HEK293 (cell line): ENCODE data around the gene LAMA2.

Experiments
- CTCF ChIA-PET: fragments of 350-600 bp; formaldehyde crosslinking; extraction: SDS; loops from one replicate; lab custom pipeline; 2021; ENCODE audit warnings: antibody characterized with exemption; lab: Yijun Ruan, JAX
- POLR2A ChIA-PET: fragments of 300-600 bp; formaldehyde crosslinking; extraction: SDS; loops from one replicate; lab custom pipeline; 2020; ENCODE audit warnings: antibody characterized with exemption, inconsistent platforms; lab: Yijun Ruan, JAX
- H3K27ac ChIP-seq: fragments of 200-500 bp; sonication (Bioruptor generic); 2 replicates; pipeline ENCODE4 v1.5.1; 2014; ENCODE audit warnings: low read depth, low read length, control low read depth, inconsistent platforms; ENCODE audit errors: extremely low read depth
- H3K36me3 ChIP-seq, 2 experiments: fragments of 200-500 bp in 1 of 2; sonication (Bioruptor generic) in 1 of 2; 1 replicate in 1 of 2; 2 replicates in 1 of 2; pipeline ENCODE4 v1.5.1; 2014 to 2017; ENCODE audit warnings: inconsistent platforms in 2 of 2, low read length in 2 of 2; ENCODE audit not compliant: control insufficient read depth in 2 of 2, insufficient read depth in 1 of 2
- H3K4me1 ChIP-seq: fragments of 200-500 bp; sonication (Bioruptor generic); 2 replicates; pipeline ENCODE4 v1.5.1; 2014; ENCODE audit warnings: mild to moderate bottlenecking, low read length, inconsistent platforms; ENCODE audit not compliant: control insufficient read depth, insufficient read depth
- H3K4me3 ChIP-seq: 2 replicates; pipeline ENCODE4 v1.5.1; 2011; ENCODE audit warnings: low read depth, mild to moderate bottlenecking, control low read depth, low read length, moderate library complexity
- H3K9me3 ChIP-seq: fragments of 200-500 bp; sonication (Bioruptor generic); 2 replicates; pipeline ENCODE4 v1.5.1; 2014; ENCODE audit warnings: low read depth, low read length, inconsistent platforms; ENCODE audit not compliant: control insufficient read depth, insufficient read depth
- GLIS2 ChIP-seq: fragments of 450-650 bp; formaldehyde crosslinking; IDR thresholded peaks from 2 replicates; pipeline ENCODE4 v1.5.1; 2016; ENCODE audit warnings: missing biosample characterization, missing genetic modification characterization
- SALL2 ChIP-seq: fragments of 450-650 bp; formaldehyde crosslinking; IDR thresholded peaks from 2 replicates; pipeline ENCODE4 v1.5.0; 2017; ENCODE audit warnings: missing biosample characterization, mild to moderate bottlenecking, missing genetic modification characterization, borderline replicate concordance
- SETDB1 ChIP-seq: IDR thresholded peaks from one replicate; pipeline ENCODE4 v1.6.1; 2017; ENCODE audit warnings: mild to moderate bottlenecking, low read length, moderate library complexity, mixed read lengths; ENCODE audit not compliant: insufficient read length
- ZFP37 ChIP-seq: fragments of 450-650 bp; formaldehyde crosslinking; IDR thresholded peaks from 2 replicates; pipeline ENCODE4 v1.5.1; 2016; ENCODE audit warnings: missing biosample characterization, missing genetic modification characterization
- ZNF10 ChIP-seq: fragments of 450-650 bp; formaldehyde crosslinking; IDR thresholded peaks from 2 replicates; pipeline ENCODE4 v1.5.1; 2017; ENCODE audit warnings: missing biosample characterization, missing genetic modification characterization
- ZNF211 ChIP-seq: fragments of 450-650 bp; formaldehyde crosslinking; IDR thresholded peaks from 2 replicates; pipeline ENCODE4 v1.5.1; 2016; ENCODE audit warnings: low read depth, missing biosample characterization, missing genetic modification characterization
- ZNF354C ChIP-seq: fragments of 450-650 bp; formaldehyde crosslinking; IDR thresholded peaks from 2 replicates; pipeline ENCODE4 v1.5.1; 2016; ENCODE audit warnings: missing biosample characterization, missing genetic modification characterization, low read depth, borderline replicate concordance
- ZNF37A ChIP-seq: fragments of 450-650 bp; IDR thresholded peaks from 2 replicates; pipeline ENCODE4 v1.5.1; 2018; ENCODE audit warnings: missing biosample characterization, missing genetic modification characterization
- ZNF501 ChIP-seq: fragments of 450-650 bp; formaldehyde crosslinking; IDR thresholded peaks from 2 replicates; pipeline ENCODE4 v1.5.1; 2016; ENCODE audit warnings: missing biosample characterization, missing genetic modification characterization
- ZNF514 ChIP-seq: fragments of 450-650 bp; formaldehyde crosslinking; IDR thresholded peaks from 2 replicates; pipeline ENCODE4 v1.5.1; 2016; ENCODE audit warnings: missing biosample characterization, missing genetic modification characterization
- ZNF623 ChIP-seq: fragments of 450-650 bp; formaldehyde crosslinking; IDR thresholded peaks from 2 replicates; pipeline ENCODE4 v1.5.1; 2016; ENCODE audit warnings: missing biosample characterization, missing genetic modification characterization
- ZNF707 ChIP-seq: fragments of 450-650 bp; formaldehyde crosslinking; IDR thresholded peaks from 2 replicates; pipeline ENCODE4 v1.5.1; 2016; ENCODE audit warnings: missing biosample characterization, missing genetic modification characterization
- ZNF777 ChIP-seq: fragments of 450-650 bp; formaldehyde crosslinking; IDR thresholded peaks from 2 replicates; pipeline ENCODE4 v1.5.1; 2017; ENCODE audit warnings: missing biosample characterization, missing genetic modification characterization, borderline replicate concordance
- ZNF785 ChIP-seq: fragments of 450-650 bp; formaldehyde crosslinking; IDR thresholded peaks from 2 replicates; pipeline ENCODE4 v1.5.1; 2016; ENCODE audit warnings: missing biosample characterization, missing genetic modification characterization
- ZNF792 ChIP-seq: fragments of 450-650 bp; formaldehyde crosslinking; IDR thresholded peaks from 2 replicates; pipeline ENCODE4 v1.5.1; 2016; ENCODE audit warnings: missing biosample characterization, missing genetic modification characterization
- ZSCAN16 ChIP-seq: fragments of 450-650 bp; formaldehyde crosslinking; IDR thresholded peaks from 2 replicates; pipeline ENCODE4 v1.5.1; 2016; ENCODE audit warnings: missing biosample characterization, missing genetic modification characterization
- TF ChIP-seq, protein P1 (sequence below): fragments of 450-650 bp; formaldehyde crosslinking; IDR thresholded peaks from 2 replicates; pipeline ENCODE4 v1.5.1; 2016; ENCODE audit warnings: missing biosample characterization, missing genetic modification characterization, borderline replicate concordance
- TF ChIP-seq, protein P2 (sequence below): fragments of 450-650 bp; formaldehyde crosslinking; IDR thresholded peaks from 2 replicates; pipeline ENCODE4 v1.5.1; 2016; ENCODE audit warnings: missing biosample characterization, missing genetic modification characterization
- TF ChIP-seq, protein P3 (sequence below): fragments of 450-650 bp; formaldehyde crosslinking; IDR thresholded peaks from 2 replicates; pipeline ENCODE4 v1.5.1; 2017; ENCODE audit warnings: missing biosample characterization, missing genetic modification characterization
- TF ChIP-seq, protein P4 (sequence below): fragments of 450-650 bp; formaldehyde crosslinking; IDR thresholded peaks from 2 replicates; pipeline ENCODE4 v1.5.1; 2017; ENCODE audit warnings: missing biosample characterization, missing genetic modification characterization
- TF ChIP-seq, protein P5 (sequence below): fragments of 450-650 bp; formaldehyde crosslinking; IDR thresholded peaks from 2 replicates; pipeline ENCODE4 v1.5.1; 2016; ENCODE audit warnings: missing biosample characterization, missing genetic modification characterization
- TF ChIP-seq, protein P6 (sequence below): fragments of 450-650 bp; formaldehyde crosslinking; IDR thresholded peaks from 2 replicates; pipeline ENCODE4 v1.5.1; 2016; ENCODE audit warnings: missing biosample characterization, missing genetic modification characterization
- TF ChIP-seq, protein P7 (sequence below): fragments of 450-650 bp; formaldehyde crosslinking; IDR thresholded peaks from 2 replicates; pipeline ENCODE4 v1.5.1; 2016; ENCODE audit warnings: missing biosample characterization, missing genetic modification characterization

LAMA2 gene

DNA sequence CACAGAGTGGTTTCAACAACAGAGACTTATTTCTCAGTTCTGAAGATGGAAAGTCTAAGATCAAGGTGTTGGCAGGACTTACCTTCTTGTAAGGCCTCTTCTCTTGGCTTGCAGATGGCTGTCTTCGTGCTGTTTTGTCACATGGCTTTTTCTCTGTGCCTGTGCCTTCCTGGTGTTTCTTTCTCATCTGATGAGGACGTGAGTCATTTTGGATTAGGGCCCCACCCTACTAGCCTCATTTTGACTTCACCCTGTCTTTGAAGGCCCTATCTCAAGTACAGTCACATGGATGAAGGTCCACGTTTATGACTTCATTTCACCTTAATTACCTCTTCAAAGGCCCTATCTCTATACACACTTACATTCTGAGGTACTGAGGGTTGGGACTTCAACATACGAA lies 41.4 kb upstream of the LAMA2 start (continued):
- TF ChIP-seq, protein P1, sequence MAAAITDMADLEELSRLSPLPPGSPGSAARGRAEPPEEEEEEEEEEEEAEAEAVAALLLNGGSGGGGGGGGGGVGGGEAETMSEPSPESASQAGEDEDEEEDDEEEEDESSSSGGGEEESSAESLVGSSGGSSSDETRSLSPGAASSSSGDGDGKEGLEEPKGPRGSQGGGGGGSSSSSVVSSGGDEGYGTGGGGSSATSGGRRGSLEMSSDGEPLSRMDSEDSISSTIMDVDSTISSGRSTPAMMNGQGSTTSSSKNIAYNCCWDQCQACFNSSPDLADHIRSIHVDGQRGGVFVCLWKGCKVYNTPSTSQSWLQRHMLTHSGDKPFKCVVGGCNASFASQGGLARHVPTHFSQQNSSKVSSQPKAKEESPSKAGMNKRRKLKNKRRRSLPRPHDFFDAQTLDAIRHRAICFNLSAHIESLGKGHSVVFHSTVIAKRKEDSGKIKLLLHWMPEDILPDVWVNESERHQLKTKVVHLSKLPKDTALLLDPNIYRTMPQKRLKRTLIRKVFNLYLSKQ (tag by site-specific recombination) = no peak
- TF ChIP-seq ZNF501 (tag by site-specific recombination) = no peak
- TF ChIP-seq ZNF354C (tag by site-specific recombination) = no peak
- no peak for TF ChIP-seq ZSCAN16 (tag by site-specific recombination)
- no peak for TF ChIP-seq ZNF514 (tag by site-specific recombination)
- no peak for TF ChIP-seq ZFP37 (tag by site-specific recombination)

DNA sequence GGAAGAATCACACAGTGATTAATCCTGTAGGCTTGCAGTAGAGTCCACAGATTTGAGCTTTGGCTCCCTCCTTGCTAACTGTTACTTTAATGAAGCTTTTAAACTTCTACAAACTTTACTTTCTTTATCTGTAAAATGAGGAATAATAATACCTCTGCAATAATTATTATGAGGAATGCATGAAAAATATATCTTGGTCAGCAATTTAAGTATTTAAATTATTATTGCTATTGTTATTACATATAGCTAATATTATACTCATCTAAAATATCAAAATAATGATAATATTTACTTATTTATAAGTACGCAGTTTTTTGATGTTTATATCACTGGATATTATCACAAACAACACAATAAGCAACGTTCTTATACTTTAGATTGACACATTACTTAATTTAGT lies 38.3 kb upstream of the LAMA2 start:
- TF ChIP-seq ZNF707 (tag by site-specific recombination) = no peak
- no peak for TF ChIP-seq ZNF623
- TF ChIP-seq ZNF777 = no peak
- TF ChIP-seq, protein P2, sequence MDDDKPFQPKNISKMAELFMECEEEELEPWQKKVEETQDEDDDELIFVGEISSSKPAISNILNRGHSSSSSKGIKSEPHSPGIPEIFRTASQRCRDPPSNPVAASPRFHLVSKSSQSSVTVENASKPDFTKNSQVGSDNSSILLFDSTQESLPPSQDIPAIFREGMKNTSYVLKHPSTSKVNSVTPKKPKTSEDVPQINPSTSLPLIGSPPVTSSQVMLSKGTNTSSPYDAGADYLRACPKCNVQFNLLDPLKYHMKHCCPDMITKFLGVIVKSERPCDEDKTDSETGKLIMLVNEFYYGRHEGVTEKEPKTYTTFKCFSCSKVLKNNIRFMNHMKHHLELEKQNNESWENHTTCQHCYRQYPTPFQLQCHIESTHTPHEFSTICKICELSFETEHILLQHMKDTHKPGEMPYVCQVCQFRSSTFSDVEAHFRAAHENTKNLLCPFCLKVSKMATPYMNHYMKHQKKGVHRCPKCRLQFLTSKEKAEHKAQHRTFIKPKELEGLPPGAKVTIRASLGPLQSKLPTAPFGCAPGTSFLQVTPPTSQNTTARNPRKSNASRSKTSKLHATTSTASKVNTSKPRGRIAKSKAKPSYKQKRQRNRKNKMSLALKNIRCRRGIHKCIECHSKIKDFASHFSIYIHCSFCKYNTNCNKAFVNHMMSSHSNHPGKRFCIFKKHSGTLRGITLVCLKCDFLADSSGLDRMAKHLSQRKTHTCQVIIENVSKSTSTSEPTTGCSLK (tag by site-specific recombination) = no peak
- no peak for TF ChIP-seq GLIS2 (tag by site-specific recombination)
- TF ChIP-seq SETDB1 = no peak
- no peak for TF ChIP-seq ZNF211 (tag by site-specific recombination)
- TF ChIP-seq, protein P3, sequence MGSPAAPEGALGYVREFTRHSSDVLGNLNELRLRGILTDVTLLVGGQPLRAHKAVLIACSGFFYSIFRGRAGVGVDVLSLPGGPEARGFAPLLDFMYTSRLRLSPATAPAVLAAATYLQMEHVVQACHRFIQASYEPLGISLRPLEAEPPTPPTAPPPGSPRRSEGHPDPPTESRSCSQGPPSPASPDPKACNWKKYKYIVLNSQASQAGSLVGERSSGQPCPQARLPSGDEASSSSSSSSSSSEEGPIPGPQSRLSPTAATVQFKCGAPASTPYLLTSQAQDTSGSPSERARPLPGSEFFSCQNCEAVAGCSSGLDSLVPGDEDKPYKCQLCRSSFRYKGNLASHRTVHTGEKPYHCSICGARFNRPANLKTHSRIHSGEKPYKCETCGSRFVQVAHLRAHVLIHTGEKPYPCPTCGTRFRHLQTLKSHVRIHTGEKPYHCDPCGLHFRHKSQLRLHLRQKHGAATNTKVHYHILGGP = no peak
- TF ChIP-seq, protein P4, sequence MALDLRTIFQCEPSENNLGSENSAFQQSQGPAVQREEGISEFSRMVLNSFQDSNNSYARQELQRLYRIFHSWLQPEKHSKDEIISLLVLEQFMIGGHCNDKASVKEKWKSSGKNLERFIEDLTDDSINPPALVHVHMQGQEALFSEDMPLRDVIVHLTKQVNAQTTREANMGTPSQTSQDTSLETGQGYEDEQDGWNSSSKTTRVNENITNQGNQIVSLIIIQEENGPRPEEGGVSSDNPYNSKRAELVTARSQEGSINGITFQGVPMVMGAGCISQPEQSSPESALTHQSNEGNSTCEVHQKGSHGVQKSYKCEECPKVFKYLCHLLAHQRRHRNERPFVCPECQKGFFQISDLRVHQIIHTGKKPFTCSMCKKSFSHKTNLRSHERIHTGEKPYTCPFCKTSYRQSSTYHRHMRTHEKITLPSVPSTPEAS = no peak
- CTCF ChIA-PET = interaction anchor here (1.4 kb wide), 1 partner anchor 37 kb away, joined by 4 read pairs; no protein-coding TSS in a partner anchor
- Histone ChIP-seq H3K9me3 (no peaks in the 10 kb centered on the region), H3K36me3 (no peaks in the 10 kb centered on the region), H3K4me3 (no peak overlapping the region), H3K27ac (no peak overlapping the region), H3K4me1 (no peaks in the 10 kb centered on the region)
- POLR2A ChIA-PET = no interaction called here

DNA sequence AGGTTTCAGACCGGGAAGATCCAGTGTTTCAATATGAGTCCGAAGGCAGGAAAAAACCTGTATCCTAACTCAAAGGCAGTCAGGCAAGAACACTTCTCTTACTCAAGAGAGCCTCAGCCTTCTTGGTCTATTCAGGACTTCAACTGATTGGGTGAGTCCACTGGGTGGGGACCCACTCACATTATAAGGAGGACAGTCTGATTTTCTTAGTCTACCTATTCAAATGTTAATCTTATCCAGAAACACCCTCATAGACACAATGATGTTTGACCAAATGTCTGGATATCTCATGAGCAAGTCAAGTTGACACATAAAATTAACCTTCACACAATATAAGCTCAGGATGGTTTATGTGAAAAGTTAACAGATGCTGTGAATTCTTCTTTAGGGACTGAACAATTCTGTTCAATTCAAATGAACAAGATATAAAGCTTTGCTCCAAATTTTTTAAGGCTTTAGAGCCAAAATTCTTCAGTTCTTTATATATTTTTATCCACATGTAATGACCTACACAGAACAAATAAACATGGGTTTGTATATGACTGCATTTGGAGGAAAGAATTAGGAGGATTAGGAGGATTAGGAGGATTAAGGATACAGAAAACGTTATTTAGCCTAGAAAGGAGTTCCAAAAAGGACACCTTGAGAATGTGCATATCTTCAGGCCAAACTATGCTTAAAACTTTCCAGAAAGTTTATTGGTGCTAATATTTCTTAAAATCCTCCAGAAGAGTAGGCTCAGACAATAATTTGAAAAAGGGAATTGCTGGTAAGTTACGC lies 35.3 kb upstream of the LAMA2 start:
- Histone ChIP-seq H3K4me3 (no peak overlapping the region), H3K9me3 (no peaks in the 10 kb centered on the region), H3K4me1 (no peaks in the 10 kb centered on the region), H3K36me3 (no peaks in the 10 kb centered on the region), H3K27ac (no peak overlapping the region)
- TF ChIP-seq, protein P5, sequence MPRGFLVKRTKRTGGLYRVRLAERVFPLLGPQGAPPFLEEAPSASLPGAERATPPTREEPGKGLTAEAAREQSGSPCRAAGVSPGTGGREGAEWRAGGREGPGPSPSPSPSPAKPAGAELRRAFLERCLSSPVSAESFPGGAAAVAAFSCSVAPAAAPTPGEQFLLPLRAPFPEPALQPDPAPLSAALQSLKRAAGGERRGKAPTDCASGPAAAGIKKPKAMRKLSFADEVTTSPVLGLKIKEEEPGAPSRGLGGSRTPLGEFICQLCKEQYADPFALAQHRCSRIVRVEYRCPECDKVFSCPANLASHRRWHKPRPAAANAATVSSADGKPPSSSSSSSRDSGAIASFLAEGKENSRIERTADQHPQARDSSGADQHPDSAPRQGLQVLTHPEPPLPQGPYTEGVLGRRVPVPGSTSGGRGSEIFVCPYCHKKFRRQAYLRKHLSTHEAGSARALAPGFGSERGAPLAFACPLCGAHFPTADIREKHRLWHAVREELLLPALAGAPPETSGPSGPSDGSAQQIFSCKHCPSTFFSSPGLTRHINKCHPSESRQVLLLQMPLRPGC (tag by site-specific recombination) = no peak
- TF ChIP-seq, protein P6, sequence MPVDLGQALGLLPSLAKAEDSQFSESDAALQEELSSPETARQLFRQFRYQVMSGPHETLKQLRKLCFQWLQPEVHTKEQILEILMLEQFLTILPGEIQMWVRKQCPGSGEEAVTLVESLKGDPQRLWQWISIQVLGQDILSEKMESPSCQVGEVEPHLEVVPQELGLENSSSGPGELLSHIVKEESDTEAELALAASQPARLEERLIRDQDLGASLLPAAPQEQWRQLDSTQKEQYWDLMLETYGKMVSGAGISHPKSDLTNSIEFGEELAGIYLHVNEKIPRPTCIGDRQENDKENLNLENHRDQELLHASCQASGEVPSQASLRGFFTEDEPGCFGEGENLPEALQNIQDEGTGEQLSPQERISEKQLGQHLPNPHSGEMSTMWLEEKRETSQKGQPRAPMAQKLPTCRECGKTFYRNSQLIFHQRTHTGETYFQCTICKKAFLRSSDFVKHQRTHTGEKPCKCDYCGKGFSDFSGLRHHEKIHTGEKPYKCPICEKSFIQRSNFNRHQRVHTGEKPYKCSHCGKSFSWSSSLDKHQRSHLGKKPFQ (tag by site-specific recombination) = no peak
- TF ChIP-seq ZNF10 (tag by site-specific recombination) (no peak), SALL2 (tag by site-specific recombination) (no peak), ZNF792 (tag by site-specific recombination) (no peak), ZNF785 (tag by site-specific recombination) (no peak), ZNF37A (no peak)
- TF ChIP-seq, protein P7, sequence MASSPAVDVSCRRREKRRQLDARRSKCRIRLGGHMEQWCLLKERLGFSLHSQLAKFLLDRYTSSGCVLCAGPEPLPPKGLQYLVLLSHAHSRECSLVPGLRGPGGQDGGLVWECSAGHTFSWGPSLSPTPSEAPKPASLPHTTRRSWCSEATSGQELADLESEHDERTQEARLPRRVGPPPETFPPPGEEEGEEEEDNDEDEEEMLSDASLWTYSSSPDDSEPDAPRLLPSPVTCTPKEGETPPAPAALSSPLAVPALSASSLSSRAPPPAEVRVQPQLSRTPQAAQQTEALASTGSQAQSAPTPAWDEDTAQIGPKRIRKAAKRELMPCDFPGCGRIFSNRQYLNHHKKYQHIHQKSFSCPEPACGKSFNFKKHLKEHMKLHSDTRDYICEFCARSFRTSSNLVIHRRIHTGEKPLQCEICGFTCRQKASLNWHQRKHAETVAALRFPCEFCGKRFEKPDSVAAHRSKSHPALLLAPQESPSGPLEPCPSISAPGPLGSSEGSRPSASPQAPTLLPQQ = no peak
- POLR2A ChIA-PET = no interaction called here
- CTCF ChIA-PET = no interaction called here
